NCI-H748 (cell line): ENCODE results near the gene PGLYRP2.
"Not testable (repeated sequence)": the region's sequence is repeated elsewhere in the genome, so short reads cannot be mapped to it uniquely, and the experiment has no call there.

Experiments used
- DNase-seq: peaks from one replicate; lab custom pipeline; 2025; ENCODE audit not compliant: unreplicated experiment; lab: John Stamatoyannopoulos, UW

PGLYRP2 gene

GRCh38 chr19:15488489-15489226 is 9.4 kb upstream of the PGLYRP2 start:
- DNase-seq: no peak

GRCh38 chr19:15487038-15487437 is 7.7 kb upstream of the PGLYRP2 start:
- no peak for DNase-seq

GRCh38 chr19:15485768-15486167 is 6.5 kb upstream of the PGLYRP2 start:
- not testable (repeated sequence) for DNase-seq

GRCh38 chr19:15480996-15481395 is 1.7 kb upstream of the PGLYRP2 start:
- not testable (repeated sequence) for DNase-seq

- no peak for DNase-seq
Observed at GRCh38 chr19:15476325-15476724, 3.0 kb downstream of the PGLYRP2 start.

GRCh38 chr19:15475611-15476010 is 3.7 kb downstream of the PGLYRP2 start:
- no peak for DNase-seq

- no peak for DNase-seq
Observed at GRCh38 chr19:15475169-15475568, 4.1 kb downstream of the PGLYRP2 start.

GRCh38 chr19:15473821-15474220 is 5.5 kb downstream of the PGLYRP2 start:
- not testable (repeated sequence) for DNase-seq

GRCh38 chr19:15471639-15472101 is 7.6 kb downstream of the PGLYRP2 start:
- no peak for DNase-seq

GRCh38 chr19:15469513-15470297 is 9.6 kb downstream of the PGLYRP2 start:
- peak; percentile 14 for DNase-seq

GRCh38 chr19:15468675-15469512 is 10.4 kb downstream of the PGLYRP2 start:
- DNase-seq: no peak

GRCh38 chr19:15467734-15468214 is 11.5 kb downstream of the PGLYRP2 start:
- DNase-seq: no peak

GRCh38 chr19:15466851-15467733 is 12.2 kb downstream of the PGLYRP2 start:
- DNase-seq: no peak

- DNase-seq: no peak
Observed at GRCh38 chr19:15464394-15465385, 14.6 kb downstream of the PGLYRP2 start, which contains the start of gene RASAL3. TSS of gene RASAL3 (minus strand) at chr19:15464544. CDS start at chr19:15464358, 186 bp downstream.

- DNase-seq: no peak
Observed at GRCh38 chr19:15463861-15464371, 15.4 kb downstream of the PGLYRP2 start.

- no peak for DNase-seq
Observed at GRCh38 chr19:15461694-15462093, 17.6 kb downstream of the PGLYRP2 start.

- peak; percentile 16 for DNase-seq
Observed at GRCh38 chr19:15457701-15458484, 21.4 kb downstream of the PGLYRP2 start.
